GM12865 (cell line): Measurements from ENCODE around the gene CD40LG.

ENCODE experiments used
- DNase-seq: peaks from one replicate; pipeline ENCODE4 v3.0.0; 2010; ENCODE audit warnings: low read depth
- H3K4me3 ChIP-seq: 2 replicates; pipeline ENCODE4 v1.5.1; 2011; ENCODE audit warnings: mild to moderate bottlenecking, low read depth, low read length, control low read depth
- TF ChIP-seq, protein P1 (sequence below): IDR thresholded peaks from 2 replicates; pipeline ENCODE4 v1.5.1; 2011; ENCODE audit warnings: low read length, control low read depth, low read depth, inconsistent platforms; ENCODE audit not compliant: insufficient read depth; ENCODE audit errors: missing control alignments

CD40LG gene

DNA sequence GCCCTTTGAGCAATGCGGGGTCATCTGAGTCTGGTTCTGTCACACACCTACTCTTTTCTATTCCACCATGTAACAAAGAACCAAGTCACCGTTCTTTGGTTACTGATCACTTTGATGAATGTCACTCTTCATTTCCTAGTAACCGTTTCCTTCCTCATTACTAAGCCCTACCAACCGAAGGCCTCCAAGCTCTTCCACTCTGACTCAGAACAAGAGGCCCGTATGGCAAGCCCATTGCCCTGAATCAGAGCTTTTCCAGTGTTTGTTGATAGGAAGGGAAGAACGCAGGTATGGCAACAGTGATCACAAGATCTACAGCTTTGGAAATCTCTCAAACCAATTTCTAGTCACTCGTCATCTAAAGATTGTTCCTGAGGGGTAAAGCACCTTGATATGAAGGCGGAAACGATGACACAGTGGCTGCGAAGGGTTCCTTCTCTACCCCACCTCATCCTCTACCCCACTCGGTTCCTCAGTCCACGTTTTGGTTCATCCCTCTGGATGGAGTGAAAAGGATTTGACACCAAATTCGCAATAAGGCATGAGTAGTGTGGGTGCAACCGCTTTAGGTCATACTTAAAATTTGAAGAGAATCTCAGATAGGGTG is 28.0 kb upstream of the CD40LG start:
- H3K4me3 ChIP-seq = no peak overlapping the region
- TF ChIP-seq, protein P1, sequence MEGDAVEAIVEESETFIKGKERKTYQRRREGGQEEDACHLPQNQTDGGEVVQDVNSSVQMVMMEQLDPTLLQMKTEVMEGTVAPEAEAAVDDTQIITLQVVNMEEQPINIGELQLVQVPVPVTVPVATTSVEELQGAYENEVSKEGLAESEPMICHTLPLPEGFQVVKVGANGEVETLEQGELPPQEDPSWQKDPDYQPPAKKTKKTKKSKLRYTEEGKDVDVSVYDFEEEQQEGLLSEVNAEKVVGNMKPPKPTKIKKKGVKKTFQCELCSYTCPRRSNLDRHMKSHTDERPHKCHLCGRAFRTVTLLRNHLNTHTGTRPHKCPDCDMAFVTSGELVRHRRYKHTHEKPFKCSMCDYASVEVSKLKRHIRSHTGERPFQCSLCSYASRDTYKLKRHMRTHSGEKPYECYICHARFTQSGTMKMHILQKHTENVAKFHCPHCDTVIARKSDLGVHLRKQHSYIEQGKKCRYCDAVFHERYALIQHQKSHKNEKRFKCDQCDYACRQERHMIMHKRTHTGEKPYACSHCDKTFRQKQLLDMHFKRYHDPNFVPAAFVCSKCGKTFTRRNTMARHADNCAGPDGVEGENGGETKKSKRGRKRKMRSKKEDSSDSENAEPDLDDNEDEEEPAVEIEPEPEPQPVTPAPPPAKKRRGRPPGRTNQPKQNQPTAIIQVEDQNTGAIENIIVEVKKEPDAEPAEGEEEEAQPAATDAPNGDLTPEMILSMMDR = no peak
- DNase-seq = no peak

DNA sequence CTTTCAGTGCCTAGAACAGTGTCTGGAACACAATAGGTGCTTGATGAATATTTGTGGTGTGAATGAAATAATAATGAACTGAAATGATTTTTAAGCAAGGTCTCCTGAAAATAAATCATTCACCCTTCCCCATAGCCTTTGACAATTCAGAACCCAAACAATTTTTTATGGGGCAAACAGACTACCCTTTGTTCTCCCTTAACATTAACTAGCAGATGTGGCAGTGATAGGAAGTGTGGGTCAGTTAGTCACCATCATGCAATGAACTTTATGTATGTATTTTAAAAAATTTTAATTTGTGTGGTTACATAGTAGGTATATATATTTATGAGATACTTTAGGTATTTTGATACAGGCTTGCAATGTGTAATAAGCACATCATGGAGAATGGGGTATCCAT is 27.2 kb upstream of the CD40LG start:
- no peak for DNase-seq
- TF ChIP-seq, protein P1 = no peak
- no peak overlapping the region for H3K4me3 ChIP-seq

DNA sequence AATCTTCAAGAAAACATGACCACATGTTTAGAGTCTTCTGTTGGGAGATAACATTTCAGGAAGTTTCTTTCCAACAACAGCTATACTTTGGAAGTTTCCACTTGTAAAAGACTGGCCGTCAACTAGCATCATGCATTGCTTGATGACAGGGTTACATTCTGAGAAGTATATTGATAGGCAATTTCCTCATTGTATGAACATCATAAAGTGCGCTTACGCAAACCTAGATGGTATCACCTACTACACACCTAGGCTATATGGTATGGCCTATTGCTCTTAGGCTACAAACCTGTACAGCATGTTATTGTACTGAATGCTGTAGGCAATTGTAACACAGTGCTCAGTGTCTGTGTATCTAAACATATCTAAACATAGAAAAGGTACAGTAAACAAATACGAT is 25.4 kb upstream of the CD40LG start:
- TF ChIP-seq, protein P1 = no peak
- no peak for DNase-seq
- no peak overlapping the region for H3K4me3 ChIP-seq

DNA sequence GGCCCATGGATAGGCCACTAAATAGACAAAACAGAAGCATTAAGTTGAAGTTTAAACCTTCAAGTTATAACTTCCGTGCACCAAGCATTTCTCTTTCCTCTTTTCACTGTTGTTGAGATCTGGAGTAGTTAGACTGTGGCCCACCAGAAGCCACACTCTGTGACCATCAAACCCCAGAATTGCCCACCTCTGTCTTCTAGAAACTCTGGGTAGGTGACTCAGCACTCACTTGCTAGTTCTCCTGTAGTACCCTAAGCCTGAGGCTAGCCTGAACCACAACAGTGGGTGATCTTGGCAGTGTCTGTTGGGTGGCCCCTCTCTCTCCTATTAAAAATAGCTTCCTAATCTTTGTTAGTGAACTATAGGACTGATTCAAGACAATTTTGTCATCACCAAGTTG is 24.6 kb upstream of the CD40LG start:
- TF ChIP-seq, protein P1 = no peak
- H3K4me3 ChIP-seq = no peak overlapping the region
- DNase-seq = no peak

DNA sequence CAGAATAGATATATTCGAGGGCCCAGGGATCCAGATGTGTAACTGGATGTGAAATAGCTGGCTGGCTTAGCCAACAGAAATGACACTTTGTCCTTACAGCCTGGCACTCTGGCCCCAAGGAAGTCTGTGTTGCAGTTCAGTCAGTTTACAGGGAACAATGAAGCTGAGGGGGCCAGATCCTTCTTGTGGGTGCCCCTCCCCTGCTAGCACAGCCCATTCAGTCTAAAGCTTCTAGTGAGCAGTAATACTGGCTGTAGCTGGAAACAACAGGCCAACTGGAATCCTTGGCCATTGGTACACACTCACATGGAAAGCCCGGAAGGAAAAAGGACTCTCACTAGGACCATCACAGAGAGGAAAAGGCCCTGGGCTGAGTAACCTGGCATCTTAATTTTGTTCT is 22.7 kb upstream of the CD40LG start:
- no peak for DNase-seq
- H3K4me3 ChIP-seq = no peak overlapping the region
- TF ChIP-seq, protein P1 = no peak

DNA sequence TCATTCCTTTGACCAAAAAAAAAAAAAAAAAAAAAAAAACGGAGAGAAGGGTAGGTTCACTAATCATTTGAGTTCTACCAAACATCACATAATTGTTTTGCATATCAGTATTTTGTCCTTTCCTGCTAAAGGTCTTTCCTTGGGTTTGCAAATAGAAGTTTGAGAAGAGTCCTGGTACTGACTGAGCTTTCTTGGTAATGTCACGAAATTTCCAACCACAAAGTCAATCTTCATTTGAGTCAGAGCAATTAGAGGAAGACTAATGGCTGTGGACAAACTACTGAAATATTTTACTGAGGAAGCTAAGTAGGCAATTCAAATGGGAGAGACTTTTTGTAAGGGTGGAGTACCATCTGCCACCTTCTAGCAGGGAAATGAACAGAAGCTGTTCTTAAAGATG is 21.7 kb upstream of the CD40LG start:
- TF ChIP-seq, protein P1 = no peak
- DNase-seq = peak; percentile 20
- no peak overlapping the region for H3K4me3 ChIP-seq

DNA sequence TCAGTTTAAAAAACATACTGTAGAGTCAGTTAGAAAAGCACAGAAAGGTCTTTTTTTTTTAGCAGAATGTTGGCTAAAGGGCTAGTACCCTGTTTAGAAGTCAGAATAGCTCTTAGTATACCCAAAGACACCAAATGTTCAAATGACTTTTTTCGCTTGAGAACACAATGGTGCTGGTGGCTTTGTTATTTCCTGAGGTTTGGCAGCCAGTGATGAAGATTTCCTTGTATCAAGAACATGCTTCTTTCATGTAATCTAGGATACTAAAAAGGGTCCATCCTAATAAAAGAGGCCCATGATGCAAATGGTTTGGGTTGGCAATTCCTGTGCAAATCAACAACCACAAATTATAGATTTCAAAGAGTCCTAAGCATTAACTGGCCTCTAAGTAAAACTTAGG is 21.1 kb upstream of the CD40LG start:
- TF ChIP-seq, protein P1 = no peak
- H3K4me3 ChIP-seq = no peak overlapping the region
- no peak for DNase-seq
